H1 (cell line): ENCODE data around the gene PKN3. TPM values are rescaled to one million over a fixed set of nuclear protein-coding genes. Genes with fewer than 3 reads are reported as not detected.

Experiments
- ASH2L ChIP-seq: fragments of 200-600, 300-600 bp; sonication (generic); IDR thresholded peaks from one replicate; pipeline ENCODE4 v1.7.1; 2017; ENCODE audit warnings: low read length
- ATF2 ChIP-seq: IDR thresholded peaks from 2 replicates; pipeline ENCODE4 v1.6.1; 2012; ENCODE audit warnings: low read length, inconsistent platforms
- BCL11A ChIP-seq, 2 experiments: IDR thresholded peaks; one replicate each; pipeline ENCODE4 v1.6.1; 2011; ENCODE audit warnings: low read depth in 2 of 2, low read length in 2 of 2, mild to moderate bottlenecking in 2 of 2
- CBX8 ChIP-seq: fragments of 300-800, 300-1000 bp; sonication (generic); IDR thresholded peaks from 2 replicates; pipeline ENCODE4 v1.7.1; 2016; ENCODE audit warnings: low read depth, low read length, borderline replicate concordance
- CEBPB ChIP-seq: IDR thresholded peaks from 2 replicates; pipeline ENCODE4 v1.6.1; 2012; ENCODE audit warnings: low read depth, low read length
- CHD1 ChIP-seq: IDR thresholded peaks from 2 replicates; pipeline ENCODE4 v1.6.1; 2012; ENCODE audit warnings: low read depth, low read length, improper control_type of control experiment
- CHD2 ChIP-seq: IDR thresholded peaks from 2 replicates; pipeline ENCODE4 v1.6.1; 2012; ENCODE audit warnings: low read length, improper control_type of control experiment
- CTCF ChIP-seq, 3 experiments: IDR thresholded peaks; 1 replicate in 2 of 3; 2 replicates in 1 of 3; pipeline versions ENCODE4 v1.5.1 to v1.6.1; 2011; ENCODE audit warnings: low read length in 3 of 3, mild to moderate bottlenecking in 3 of 3, inconsistent platforms in 2 of 3, low read depth in 1 of 3, moderate library complexity in 1 of 3; ENCODE audit not compliant: insufficient read depth in 1 of 3; ENCODE audit errors: control extremely low read depth in 1 of 3
- EGR1 ChIP-seq: IDR thresholded peaks from 2 replicates; pipeline ENCODE4 v1.6.1; 2011; ENCODE audit warnings: low read depth, low read length, borderline replicate concordance
- EZH2 ChIP-seq: fragments of 200-600 bp; sonication (generic); IDR thresholded peaks from 2 replicates; pipeline ENCODE4 v1.7.1; 2012; ENCODE audit warnings: low read depth, mild to moderate bottlenecking, moderate library complexity, low read length, inconsistent platforms; ENCODE audit not compliant: severe bottlenecking
- FOSL1 ChIP-seq: IDR thresholded peaks from 2 replicates; pipeline ENCODE4 v1.6.1; 2011; ENCODE audit warnings: mild to moderate bottlenecking, low read depth, low read length, moderate library complexity; ENCODE audit not compliant: insufficient read depth
- MAX ChIP-seq: IDR thresholded peaks from 2 replicates; pipeline ENCODE4 v1.6.1; 2012; ENCODE audit warnings: inconsistent platforms
- PHF8 ChIP-seq: fragments of 200-600 bp; sonication (generic); conservative IDR thresholded peaks from 2 replicates; pipeline ENCODE4 v1.7.1; 2012; ENCODE audit warnings: low read depth, mild to moderate bottlenecking, inconsistent platforms, low read length, moderate library complexity
- POLR2A ChIP-seq, 2 experiments: IDR thresholded peaks; 1 replicate in 1 of 2; 2 replicates in 1 of 2; pipeline ENCODE4 v1.6.1; 2011; ENCODE audit warnings: low read depth in 2 of 2, low read length in 2 of 2, mild to moderate bottlenecking in 2 of 2; ENCODE audit errors: control extremely low read depth in 1 of 2
- RXRA ChIP-seq: IDR thresholded peaks from 2 replicates; pipeline ENCODE4 v1.6.1; 2011; ENCODE audit warnings: low read depth, mild to moderate bottlenecking, low read length, moderate library complexity; ENCODE audit not compliant: insufficient read depth
- SIRT6 ChIP-seq: IDR thresholded peaks from one replicate; pipeline ENCODE4 v1.7.1; 2012; ENCODE audit warnings: low read length, inconsistent platforms
- TAF1 ChIP-seq: IDR thresholded peaks from 2 replicates; pipeline ENCODE4 v1.6.1; 2011; ENCODE audit warnings: mild to moderate bottlenecking, low read depth, low read length
- TAF7 ChIP-seq: optimal IDR thresholded peaks from 2 replicates; pipeline ENCODE3; 2011; ENCODE audit warnings: low read depth, mild to moderate bottlenecking, inconsistent platforms, low read length, moderate library complexity, borderline replicate concordance
- TBP ChIP-seq: IDR thresholded peaks from 2 replicates; pipeline ENCODE4 v1.6.1; 2011; ENCODE audit warnings: low read depth, low read length, improper control_type of control experiment
- polyA plus RNA-seq, 7 experiments: library from polyadenylated mRNA; depleted of rRNA in 3 of 7; stranded (reverse) in 5 of 7; unstranded in 2 of 7; fragments of >200 nt in 5 of 7; fragments of 200-250 nt in 2 of 7; gene quantifications; 1 replicate in 5 of 7; 2 replicates in 1 of 7; 4 replicates in 1 of 7; pipeline versions ENCODE4 v1.2.1 to v1.2.3, GENCODE V29; 2011 to 2013; ENCODE audit warnings: missing spikeins in 2 of 7, mixed read lengths in 2 of 7
- total RNA-seq: library from RNA; stranded (reverse); fragmentation: NEBNext Ultra II Directional; extraction: Animal tissue kit (Norgen Biotek cat#: 25700); gene quantifications from 2 replicates; pipeline ENCODE4 v1.2.1, GENCODE V29; 2021

The PKN3 gene
- total and polyA plus RNA-seq, 2 of the 8 experiments (the other 6 are each of a cell fraction or from before 2014, with no cell fraction given): 15.7 to 16.3 TPM

GRCh38 chr9:128723866-128724743 lies 21.8 kb downstream of the PKN3 start, which contains the start of gene ZDHHC12 (continued):
- TF ChIP-seq FOSL1: no peak
- no peak for TF ChIP-seq CTCF (IDR thresholded peaks at IDR 0.05; ENCODE audit: control extremely low read depth in 1 of 3, insufficient read depth in 1 of 3, low read depth in 1 of 3, low read length in 3 of 3)
- peak; percentile 97 for TF ChIP-seq EGR1
- TF ChIP-seq POLR2A (IDR thresholded peaks at IDR 0.05; ENCODE audit: control extremely low read depth in 1 of 2, low read depth in 2 of 2, low read length in 2 of 2): peak; percentile 62 to 94
- TF ChIP-seq MAX: peak; percentile 66; the same call in 1 of the 2 replicates
- TF ChIP-seq PHF8: peak; percentile 90
- TF ChIP-seq ATF2: 0 out of 2 replicates have a peak, but pooled peaks have one; percentile 93
- peak; percentile 62; the same call in 1 of the 2 replicates for TF ChIP-seq TAF1
- TF ChIP-seq CEBPB: no peak
- peak; percentile 35 for TF ChIP-seq ASH2L
- TF ChIP-seq RXRA: no peak
- peak; percentile 56; the same call in 1 of the 2 replicates for TF ChIP-seq CHD1
- peak; percentile 57 for TF ChIP-seq TAF7
- 0 out of 2 replicates have a peak, but pooled peaks have one; percentile 37 for TF ChIP-seq CHD2
- TF ChIP-seq TBP: peak; percentile 14; the same call in 1 of the 2 replicates
- no peak for TF ChIP-seq SIRT6
- no peak for TF ChIP-seq BCL11A (IDR thresholded peaks at IDR 0.05; ENCODE audit: low read depth in 2 of 2, low read length in 2 of 2)
- TF ChIP-seq CBX8: no peak
- no peak for TF ChIP-seq EZH2
